Fibroblast of the aortic adventitia (primary cell): ENCODE data around the gene CLIC3. TPM values are rescaled to one million over a fixed set of nuclear protein-coding genes. Genes with fewer than 3 reads are reported as not detected.

Experiments
- DNase-seq: peaks from one replicate; pipeline ENCODE4 v3.0.0-alpha.2; 2010; ENCODE audit warnings: low read depth
- H3K4me3 ChIP-seq: 2 replicates; pipeline ENCODE4 v1.5.1; 2011; ENCODE audit warnings: low read depth, mild to moderate bottlenecking, control low read depth, low read length, moderate library complexity
- total RNA-seq: library from RNA; depleted of rRNA; stranded (reverse); fragments of >200 nt; gene quantifications from 2 replicates; pipeline ENCODE4 v1.2.3, GENCODE V29; 2012; ENCODE audit warnings: low replicate concordance
- TF ChIP-seq, protein P1 (sequence below): IDR thresholded peaks from 2 replicates; pipeline ENCODE4 v1.5.1; 2011; ENCODE audit warnings: mild to moderate bottlenecking, low read length, control low read depth, inconsistent platforms; ENCODE audit not compliant: insufficient read depth

The CLIC3 gene
- total RNA-seq, 1 donor, result 5.2 TPM

DNA sequence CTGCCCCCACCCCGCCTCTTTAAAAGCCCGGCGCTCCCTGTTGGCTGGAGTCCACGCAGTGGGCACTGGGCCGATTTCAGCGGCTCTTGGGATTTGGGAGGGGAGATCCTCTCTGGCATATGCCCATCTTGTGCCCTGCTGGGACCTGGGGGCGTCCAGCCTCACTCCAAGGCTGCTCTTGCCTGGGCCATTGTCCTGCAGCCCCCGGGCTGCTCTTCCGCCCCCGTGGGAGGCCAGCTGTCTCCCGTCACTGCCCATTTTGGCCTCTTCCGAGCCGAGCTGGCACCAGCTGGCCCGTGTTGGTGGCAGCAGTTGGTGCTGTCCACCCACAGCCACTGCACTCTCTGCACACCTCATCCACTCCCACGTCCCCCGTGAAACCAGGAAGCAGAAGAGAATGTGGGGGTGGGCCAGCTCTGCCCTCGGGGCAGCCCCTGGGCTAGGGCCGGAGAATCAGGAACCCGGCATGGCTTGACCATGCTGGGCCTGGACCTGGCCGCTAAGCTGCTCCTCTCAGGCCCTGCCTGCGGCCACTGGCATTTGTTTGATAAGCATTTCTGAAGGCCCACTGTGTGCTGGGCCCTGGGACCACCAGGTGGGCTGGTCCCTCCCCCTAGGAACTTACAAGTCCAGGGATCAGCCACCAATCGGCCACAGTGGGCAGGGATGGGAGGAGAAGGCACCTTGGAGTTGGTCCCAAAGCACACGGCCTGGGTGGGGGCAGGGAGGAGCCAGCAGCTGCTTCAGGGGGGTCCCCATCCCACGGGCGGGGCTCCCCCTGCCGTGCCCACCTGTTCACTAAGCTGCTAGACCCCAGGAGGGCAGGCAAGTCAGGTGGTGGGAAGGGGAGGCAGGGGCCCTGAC, 49.1 kb downstream of the CLIC3 start:
- no peak for DNase-seq
- TF ChIP-seq, protein P1, sequence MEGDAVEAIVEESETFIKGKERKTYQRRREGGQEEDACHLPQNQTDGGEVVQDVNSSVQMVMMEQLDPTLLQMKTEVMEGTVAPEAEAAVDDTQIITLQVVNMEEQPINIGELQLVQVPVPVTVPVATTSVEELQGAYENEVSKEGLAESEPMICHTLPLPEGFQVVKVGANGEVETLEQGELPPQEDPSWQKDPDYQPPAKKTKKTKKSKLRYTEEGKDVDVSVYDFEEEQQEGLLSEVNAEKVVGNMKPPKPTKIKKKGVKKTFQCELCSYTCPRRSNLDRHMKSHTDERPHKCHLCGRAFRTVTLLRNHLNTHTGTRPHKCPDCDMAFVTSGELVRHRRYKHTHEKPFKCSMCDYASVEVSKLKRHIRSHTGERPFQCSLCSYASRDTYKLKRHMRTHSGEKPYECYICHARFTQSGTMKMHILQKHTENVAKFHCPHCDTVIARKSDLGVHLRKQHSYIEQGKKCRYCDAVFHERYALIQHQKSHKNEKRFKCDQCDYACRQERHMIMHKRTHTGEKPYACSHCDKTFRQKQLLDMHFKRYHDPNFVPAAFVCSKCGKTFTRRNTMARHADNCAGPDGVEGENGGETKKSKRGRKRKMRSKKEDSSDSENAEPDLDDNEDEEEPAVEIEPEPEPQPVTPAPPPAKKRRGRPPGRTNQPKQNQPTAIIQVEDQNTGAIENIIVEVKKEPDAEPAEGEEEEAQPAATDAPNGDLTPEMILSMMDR, result no peak
- no peak overlapping the region for H3K4me3 ChIP-seq

DNA sequence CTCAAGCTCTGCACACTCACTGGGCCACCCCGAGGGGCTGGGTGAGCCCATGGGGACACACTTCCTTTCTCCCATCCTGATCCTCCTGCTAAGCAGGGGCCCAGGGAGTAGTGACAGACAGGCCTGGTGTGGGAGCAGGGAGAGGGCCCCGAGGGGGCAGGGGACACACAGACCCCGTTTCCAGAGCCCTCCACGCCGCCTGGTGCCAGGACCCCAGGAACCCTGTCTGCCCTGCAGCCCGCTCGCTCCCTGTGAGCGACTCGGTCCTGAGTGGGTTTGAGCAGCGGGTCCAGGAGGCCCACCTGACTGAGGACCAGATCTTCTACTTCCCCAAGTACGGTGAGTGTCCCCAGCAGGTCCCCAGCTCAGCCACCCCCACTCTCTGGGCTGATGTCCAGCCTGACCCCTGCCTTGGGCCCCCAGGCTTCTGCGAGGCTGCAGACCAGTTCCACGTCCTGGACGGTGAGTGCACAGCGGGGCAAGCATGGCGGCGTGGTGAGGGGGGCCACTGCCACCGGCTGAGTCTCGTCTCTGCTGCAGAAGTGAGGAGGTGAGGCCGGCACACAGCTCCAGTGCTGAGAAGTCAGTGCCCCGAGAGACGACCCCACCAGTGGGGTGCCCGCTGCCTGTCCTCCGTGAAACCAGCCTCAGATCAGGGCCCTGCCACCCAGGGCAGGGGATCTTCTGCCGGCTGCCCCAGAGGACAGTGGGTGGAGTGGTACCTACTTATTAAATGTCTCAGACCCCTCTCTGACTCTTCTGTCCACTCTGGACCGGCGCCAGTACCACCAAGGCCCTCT, 49.9 kb downstream of the CLIC3 start:
- DNase-seq, result no peak
- H3K4me3 ChIP-seq, result no peak overlapping the region
- TF ChIP-seq, protein P1, result no peak

DNA sequence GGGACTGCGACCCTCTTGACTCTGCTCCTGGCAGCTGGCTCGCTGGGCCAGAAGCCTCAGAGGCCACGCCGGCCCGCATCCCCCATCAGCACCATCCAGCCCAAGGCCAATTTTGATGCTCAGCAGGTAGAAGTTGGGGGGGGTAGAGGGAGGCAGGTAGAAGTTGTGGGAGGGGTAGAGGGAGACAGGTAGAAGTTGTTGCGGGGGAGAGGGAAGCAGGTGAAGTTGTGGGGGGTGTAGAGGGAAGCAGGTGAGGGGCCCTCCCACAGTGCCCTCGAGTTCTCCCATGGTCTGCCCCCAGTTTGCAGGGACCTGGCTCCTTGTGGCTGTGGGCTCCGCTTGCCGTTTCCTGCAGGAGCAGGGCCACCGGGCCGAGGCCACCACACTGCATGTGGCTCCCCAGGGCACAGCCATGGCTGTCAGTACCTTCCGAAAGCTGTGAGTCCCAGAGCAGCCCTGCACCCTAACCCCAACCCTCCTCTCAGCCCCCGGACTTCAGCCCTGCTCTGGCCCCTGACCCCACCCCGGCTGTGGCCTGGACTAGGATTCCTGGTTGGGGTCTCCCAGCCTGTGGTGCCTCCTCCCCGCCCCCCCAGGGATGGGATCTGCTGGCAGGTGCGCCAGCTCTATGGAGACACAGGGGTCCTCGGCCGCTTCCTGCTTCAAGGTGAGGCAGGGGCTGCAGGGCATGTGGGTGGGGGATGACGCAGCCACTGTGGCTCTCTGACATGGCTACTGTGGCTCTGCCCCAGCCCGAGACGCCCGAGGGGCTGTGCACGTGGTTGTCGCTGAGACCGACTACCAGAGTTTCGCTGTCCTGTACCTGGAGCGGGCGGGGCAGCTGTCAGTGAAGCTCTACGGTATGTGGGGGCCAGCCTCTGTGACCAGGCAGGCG, 50.8 kb downstream of the CLIC3 start:
- TF ChIP-seq, protein P1, result no peak
- H3K4me3 ChIP-seq, result no peak overlapping the region
- no peak for DNase-seq

Other genes with a start within 250 kb of the CLIC3 start
- not detected in 2 replicates for gene LCN6, start 248.0 kb downstream of the CLIC3 start, total RNA-seq
- not detected in 2 replicates for gene LCN8, start 238.3 kb downstream of the CLIC3 start, total RNA-seq
- not detected in 2 replicates for gene LCN15, start 232.1 kb downstream of the CLIC3 start, total RNA-seq
- 9.4 and 30.8 TPM in 2 replicates for gene TMEM141, start 205.2 kb downstream of the CLIC3 start, total RNA-seq
- 0.16 TPM in 1 of 2 replicates, not detected in the other for gene CCDC183, start 200.2 kb downstream of the CLIC3 start, total RNA-seq
- gene RABL6, start 188.6 kb downstream of the CLIC3 start, total RNA-seq, result 49.8 and 62.0 TPM in 2 replicates
- gene AJM1, start 154.1 kb downstream of the CLIC3 start, total RNA-seq, result 1.1 and 1.3 TPM in 2 replicates
- gene PHPT1, start 147.2 kb downstream of the CLIC3 start, total RNA-seq, result 28.7 and 83.2 TPM in 2 replicates
- gene MAMDC4, start 144.2 kb downstream of the CLIC3 start, total RNA-seq, result 0.81 TPM in 1 of 2 replicates, not detected in the other
- 83.0 and 248 TPM in 2 replicates for gene EDF1, start 130.3 kb downstream of the CLIC3 start, total RNA-seq
- 5.6 and 7.9 TPM in 2 replicates for gene TRAF2, start 110.1 kb downstream of the CLIC3 start, total RNA-seq
- gene FBXW5, start 51.8 kb downstream of the CLIC3 start, total RNA-seq, result 52.6 and 139 TPM in 2 replicates
- gene C8G, start 51.3 kb downstream of the CLIC3 start, total RNA-seq, result 0.36 TPM in 1 of 2 replicates, not detected in the other
- not detected in 2 replicates for gene LCN12, start 44.3 kb downstream of the CLIC3 start, total RNA-seq
- 27.6 and 32.8 TPM in 2 replicates for gene PTGDS, start 19.1 kb downstream of the CLIC3 start, total RNA-seq
- 0.54 and 15.3 TPM in 2 replicates for gene LCNL1, start 13.6 kb downstream of the CLIC3 start, total RNA-seq
- 7.1 and 18.3 TPM in 2 replicates for gene PAXX, start 4.1 kb downstream of the CLIC3 start, total RNA-seq
- gene ABCA2, start 31.7 kb upstream of the CLIC3 start, total RNA-seq, result 21.0 and 25.0 TPM in 2 replicates
- not detected in 2 replicates for gene FUT7, start 35.5 kb upstream of the CLIC3 start, total RNA-seq
- gene NPDC1, start 49.6 kb upstream of the CLIC3 start, total RNA-seq, result 23.8 and 31.6 TPM in 2 replicates
- 0.09 TPM in 1 of 2 replicates, not detected in the other for gene ENTPD2, start 57.5 kb upstream of the CLIC3 start, total RNA-seq
- gene SAPCD2, start 74.0 kb upstream of the CLIC3 start, total RNA-seq, result 0.41 and 1.5 TPM in 2 replicates
- 12.7 and 17.7 TPM in 2 replicates for gene UAP1L1, start 80.9 kb upstream of the CLIC3 start, total RNA-seq
- 50.8 and 103 TPM in 2 replicates for gene MAN1B1, start 90.4 kb upstream of the CLIC3 start, total RNA-seq
- gene DPP7, start 118.2 kb upstream of the CLIC3 start, total RNA-seq, result 69.5 and 72.3 TPM in 2 replicates
- gene GRIN1, start 142.6 kb upstream of the CLIC3 start, total RNA-seq, result not detected in 2 replicates
- gene LRRC26, start 173.5 kb upstream of the CLIC3 start, total RNA-seq, result not detected in 2 replicates
- not detected in 2 replicates for gene TMEM210, start 175.5 kb upstream of the CLIC3 start, total RNA-seq
- gene ANAPC2, start 192.0 kb upstream of the CLIC3 start, total RNA-seq, result 25.7 and 28.0 TPM in 2 replicates
- gene SSNA1, start 192.1 kb upstream of the CLIC3 start, total RNA-seq, result 43.5 and 51.5 TPM in 2 replicates
- gene TPRN, start 204.2 kb upstream of the CLIC3 start, total RNA-seq, result 8.0 and 10.5 TPM in 2 replicates
- 32.3 and 34.7 TPM in 2 replicates for gene TMEM203, start 209.1 kb upstream of the CLIC3 start, total RNA-seq
- gene NDOR1, start 209.1 kb upstream of the CLIC3 start, total RNA-seq, result 8.5 and 8.6 TPM in 2 replicates
- 0.45 TPM in 1 of 2 replicates, not detected in the other for gene RNF208, start 225.7 kb upstream of the CLIC3 start, total RNA-seq
- 0.36 and 0.49 TPM in 2 replicates for gene CYSRT1, start 228.6 kb upstream of the CLIC3 start, total RNA-seq
- 0.09 TPM in 1 of 2 replicates, not detected in the other for gene RNF224, start 230.9 kb upstream of the CLIC3 start, total RNA-seq
- gene SLC34A3, start 234.3 kb upstream of the CLIC3 start, total RNA-seq, result not detected in 2 replicates
- gene TUBB4B, start 244.7 kb upstream of the CLIC3 start, total RNA-seq, result 21.8 and 195 TPM in 2 replicates